ENCODE measurements around the gene STK38. TPM values are rescaled to one million over a fixed set of nuclear protein-coding genes. Genes with fewer than 3 reads are reported as not detected.
A peak's percentile ranks its signal among the peaks of the same experiment; 100 is the strongest.
"Not testable (repeated sequence)": the region's sequence is repeated elsewhere in the genome, so short reads cannot be mapped to it uniquely, and the experiment has no call there.

The STK38 gene
- total RNA-seq, 2 donors from 2014 or later, result 26.4 to 32.5 TPM

GRCh38 chr6:36479256-36479655, 68.0 kb downstream of the STK38 start:
- H3K9me3 Mint-ChIP-seq, result no peaks in the 10 kb centered on the region
- ATAC-seq (no peak), DNase-seq (ENCODE audit: low spot score) (no peak)
- no peaks in the 10 kb centered on the region for H3K27me3 Mint-ChIP-seq
- H3K4me3 Mint-ChIP-seq, result no peak overlapping the region
- H3K4me1 Mint-ChIP-seq (ENCODE audit: low read depth in 2 of 2), result peaks cover 0 to 9% of the 10 kb centered on the region in 2 donors
- peaks cover 11% of the 10 kb centered on the region for H3K36me3 Mint-ChIP-seq
- peak overlapping the region in 1 of 2 donors; percentile 50 for H3K27ac Mint-ChIP-seq

GRCh38 chr6:36478051-36478526, 69.2 kb downstream of the STK38 start:
- Mint-ChIP-seq H3K4me3 (no peak overlapping the region), H3K36me3 (peaks cover 11% of the 10 kb centered on the region), H3K9me3 (no peaks in the 10 kb centered on the region), H3K4me1 (ENCODE audit: low read depth in 2 of 2) (peaks cover 0 to 9% of the 10 kb centered on the region in 2 donors), H3K27ac (no peak overlapping the region), H3K27me3 (no peaks in the 10 kb centered on the region)
- ATAC-seq (no peak), DNase-seq (ENCODE audit: low spot score) (no peak)

- H3K4me1 Mint-ChIP-seq (ENCODE audit: low read depth in 2 of 2), result peaks cover 5% of the 10 kb centered on the region in 2 donors
- ATAC-seq, result no peak
Measured at GRCh38 chr6:36469946-36470345, 77.3 kb downstream of the STK38 start.

GRCh38 chr6:36469148-36469661, 78.1 kb downstream of the STK38 start:
- Mint-ChIP-seq H3K9me3 (no peaks in the 10 kb centered on the region), H3K27ac (no peak overlapping the region), H3K4me3 (no peak overlapping the region), H3K4me1 (ENCODE audit: low read depth in 2 of 2) (peaks cover 5% of the 10 kb centered on the region in 2 donors), H3K36me3 (no peaks in the 10 kb centered on the region), H3K27me3 (no peaks in the 10 kb centered on the region)
- DNase-seq (ENCODE audit: low spot score) (no peak), ATAC-seq (no peak)

More at GRCh38 chr6:36469946-36470345, 77.3 kb downstream of the STK38 start:
- Mint-ChIP-seq H3K4me3 (no peak overlapping the region), H3K27me3 (no peaks in the 10 kb centered on the region), H3K27ac (peak overlapping the region in 1 of 2 donors; percentile 35), H3K36me3 (no peaks in the 10 kb centered on the region), H3K9me3 (no peaks in the 10 kb centered on the region)
- no peak for DNase-seq (ENCODE audit: low spot score)

- H3K27ac Mint-ChIP-seq, result no peak overlapping the region
- no peak for ATAC-seq
- no peak for DNase-seq (ENCODE audit: low spot score)
- H3K27me3 Mint-ChIP-seq, result no peaks in the 10 kb centered on the region
- peaks cover 11% of the 10 kb centered on the region in 2 donors for H3K4me1 Mint-ChIP-seq (ENCODE audit: low read depth in 2 of 2)
- no peak overlapping the region for H3K4me3 Mint-ChIP-seq
- H3K36me3 Mint-ChIP-seq, result no peaks in the 10 kb centered on the region
- no peaks in the 10 kb centered on the region for H3K9me3 Mint-ChIP-seq
Measured at GRCh38 chr6:36467625-36468024, 79.7 kb downstream of the STK38 start.

- H3K9me3 Mint-ChIP-seq, result no peaks in the 10 kb centered on the region
- no peaks in the 10 kb centered on the region for H3K36me3 Mint-ChIP-seq
- H3K4me3 Mint-ChIP-seq, result no peak overlapping the region
- H3K4me1 Mint-ChIP-seq (ENCODE audit: low read depth in 2 of 2), result peaks cover 19 to 20% of the 10 kb centered on the region in 2 donors
- DNase-seq (ENCODE audit: low spot score) (no peak), ATAC-seq (no peak)
- H3K27ac Mint-ChIP-seq, result no peak overlapping the region
- H3K27me3 Mint-ChIP-seq, result no peaks in the 10 kb centered on the region
Measured at GRCh38 chr6:36464233-36464632, 83.0 kb downstream of the STK38 start.

- ATAC-seq (no peak), DNase-seq (ENCODE audit: low spot score) (no peak)
- no peak overlapping the region for H3K4me3 Mint-ChIP-seq
- H3K4me1 Mint-ChIP-seq (ENCODE audit: low read depth in 2 of 2), result peaks cover 15 to 16% of the 10 kb centered on the region in 2 donors
- H3K9me3 Mint-ChIP-seq, result no peaks in the 10 kb centered on the region
- no peaks in the 10 kb centered on the region for H3K36me3 Mint-ChIP-seq
- H3K27ac Mint-ChIP-seq, result no peak overlapping the region
- H3K27me3 Mint-ChIP-seq, result no peaks in the 10 kb centered on the region
Measured at GRCh38 chr6:36463676-36464075, 83.6 kb downstream of the STK38 start.

- peaks cover 16 to 20% of the 10 kb centered on the region in 2 donors for H3K4me1 Mint-ChIP-seq (ENCODE audit: low read depth in 2 of 2)
- H3K4me3 Mint-ChIP-seq, result no peak overlapping the region
- no peaks in the 10 kb centered on the region for H3K27me3 Mint-ChIP-seq
- H3K36me3 Mint-ChIP-seq, result no peaks in the 10 kb centered on the region
- no peaks in the 10 kb centered on the region for H3K9me3 Mint-ChIP-seq
- no peak overlapping the region for H3K27ac Mint-ChIP-seq
- DNase-seq (ENCODE audit: low spot score) (no peak), ATAC-seq (no peak)
Measured at GRCh38 chr6:36461646-36462045, 85.6 kb downstream of the STK38 start.

- DNase-seq (ENCODE audit: low spot score) (no peak), ATAC-seq (no peak)
- Mint-ChIP-seq H3K4me1 (ENCODE audit: low read depth in 2 of 2) (peaks cover 16 to 20% of the 10 kb centered on the region in 2 donors), H3K9me3 (no peaks in the 10 kb centered on the region), H3K36me3 (no peaks in the 10 kb centered on the region), H3K4me3 (no peak overlapping the region), H3K27me3 (no peaks in the 10 kb centered on the region), H3K27ac (no peak overlapping the region)
Measured at GRCh38 chr6:36460916-36461315, 86.4 kb downstream of the STK38 start.

GRCh38 chr6:36459501-36459900, 87.8 kb downstream of the STK38 start:
- no peaks in the 10 kb centered on the region for H3K36me3 Mint-ChIP-seq
- H3K9me3 Mint-ChIP-seq, result no peaks in the 10 kb centered on the region
- H3K4me3 Mint-ChIP-seq, result no peak overlapping the region
- no peaks in the 10 kb centered on the region for H3K27me3 Mint-ChIP-seq
- H3K27ac Mint-ChIP-seq, result no peak overlapping the region
- no peak for DNase-seq (ENCODE audit: low spot score)
- ATAC-seq, result no peak
- H3K4me1 Mint-ChIP-seq (ENCODE audit: low read depth in 2 of 2), result peaks cover 16 to 20% of the 10 kb centered on the region in 2 donors

GRCh38 chr6:36455486-36456027, 91.7 kb downstream of the STK38 start:
- H3K4me3 Mint-ChIP-seq, result no peak overlapping the region
- no peaks in the 10 kb centered on the region for H3K9me3 Mint-ChIP-seq
- no peak for DNase-seq (ENCODE audit: low spot score)
- H3K36me3 Mint-ChIP-seq, result no peaks in the 10 kb centered on the region
- H3K27ac Mint-ChIP-seq, result no peak overlapping the region
- peaks cover 0 to 7% of the 10 kb centered on the region in 2 donors for H3K4me1 Mint-ChIP-seq (ENCODE audit: low read depth in 2 of 2)
- no peak for ATAC-seq
- no peaks in the 10 kb centered on the region for H3K27me3 Mint-ChIP-seq

- ATAC-seq; H3K4me3 Mint-ChIP-seq; H3K36me3 Mint-ChIP-seq; H3K9me3 Mint-ChIP-seq; DNase-seq (ENCODE audit: low spot score); H3K27ac Mint-ChIP-seq; H3K27me3 Mint-ChIP-seq; H3K4me1 Mint-ChIP-seq (ENCODE audit: low read depth in 2 of 2): not testable (repeated sequence)
Measured at GRCh38 chr6:36452897-36453296, 94.4 kb downstream of the STK38 start.

- ATAC-seq; H3K36me3 Mint-ChIP-seq; H3K9me3 Mint-ChIP-seq; H3K4me3 Mint-ChIP-seq; DNase-seq (ENCODE audit: low spot score); H3K27me3 Mint-ChIP-seq: not testable (repeated sequence)
- Mint-ChIP-seq H3K27ac (peak overlapping the region in 1 of 2 donors; percentile 27), H3K4me1 (ENCODE audit: low read depth in 2 of 2) (peaks cover 14 to 18% of the 10 kb centered on the region in 2 donors)
Measured at GRCh38 chr6:36449173-36449572, 98.1 kb downstream of the STK38 start.

- H3K27ac Mint-ChIP-seq, result peak overlapping the region; percentile 4 to 23
- peak overlapping the region; percentile 9 for H3K4me3 Mint-ChIP-seq
- no peaks in the 10 kb centered on the region for H3K36me3 Mint-ChIP-seq
- no peaks in the 10 kb centered on the region for H3K9me3 Mint-ChIP-seq
- H3K4me1 Mint-ChIP-seq (ENCODE audit: low read depth in 2 of 2), result peaks cover 33 to 36% of the 10 kb centered on the region in 2 donors
- H3K27me3 Mint-ChIP-seq, result no peaks in the 10 kb centered on the region
- DNase-seq (ENCODE audit: low spot score) (no peak), ATAC-seq (no peak)
Measured at GRCh38 chr6:36445621-36446020, 101.7 kb downstream of the STK38 start.

GRCh38 chr6:36444470-36444869, 102.8 kb downstream of the STK38 start:
- ATAC-seq (no peak), DNase-seq (ENCODE audit: low spot score) (no peak)
- no peaks in the 10 kb centered on the region for H3K9me3 Mint-ChIP-seq
- H3K27ac Mint-ChIP-seq, result peak overlapping the region; percentile 90 to 96
- H3K4me3 Mint-ChIP-seq, result peak overlapping the region; percentile 91
- H3K4me1 Mint-ChIP-seq (ENCODE audit: low read depth in 2 of 2), result peaks cover 33 to 36% of the 10 kb centered on the region in 2 donors
- H3K36me3 Mint-ChIP-seq, result no peaks in the 10 kb centered on the region
- no peaks in the 10 kb centered on the region for H3K27me3 Mint-ChIP-seq
